ENCODE data around the gene NUPR1. TPM values are rescaled to one million over a fixed set of nuclear protein-coding genes. Genes with fewer than 3 reads are reported as not detected.
"Not testable (repeated sequence)": the region's sequence is repeated elsewhere in the genome, so short reads cannot be mapped to it uniquely, and the experiment has no call there.

Gene NUPR1
- total RNA-seq, 6 experiments from 2014 or later, result 31.9 to 60.3 (median 43.7) TPM

- H3K27me3 Mint-ChIP-seq (ENCODE audit: insufficient read depth), result peaks cover 30% of the 10 kb centered on the region
- H3K36me3 Mint-ChIP-seq (ENCODE audit: low read depth), result no peaks in the 10 kb centered on the region
- H3K4me3 Mint-ChIP-seq, result no peak overlapping the region
- H3K4me1 Mint-ChIP-seq (ENCODE audit: low read depth), result no peaks in the 10 kb centered on the region
- no peaks in the 10 kb centered on the region for H3K9me3 Mint-ChIP-seq
- no peak overlapping the region for H3K27ac Mint-ChIP-seq
- no peak for DNase-seq
- no peak for TF ChIP-seq CTCF (IDR thresholded peaks at IDR 0.05)
These were observed 33.2 kb downstream of the NUPR1 start for GRCh38 chr16:28505489-28506137.

GRCh38 chr16:28504707-28505404 lies 33.9 kb downstream of the NUPR1 start:
- Mint-ChIP-seq H3K4me1 (ENCODE audit: low read depth) (no peaks in the 10 kb centered on the region), H3K9me3 (no peaks in the 10 kb centered on the region), H3K27ac (no peak overlapping the region), H3K27me3 (ENCODE audit: insufficient read depth) (peaks cover 26% of the 10 kb centered on the region), H3K4me3 (no peak overlapping the region), H3K36me3 (ENCODE audit: low read depth) (no peaks in the 10 kb centered on the region)
- no peak for TF ChIP-seq CTCF (IDR thresholded peaks at IDR 0.05)
- no peak for DNase-seq

- no peak for TF ChIP-seq CTCF (IDR thresholded peaks at IDR 0.05)
- Mint-ChIP-seq H3K27me3 (ENCODE audit: insufficient read depth) (peaks cover 26% of the 10 kb centered on the region), H3K9me3 (no peaks in the 10 kb centered on the region), H3K36me3 (ENCODE audit: low read depth) (no peaks in the 10 kb centered on the region), H3K4me3 (no peak overlapping the region), H3K4me1 (ENCODE audit: low read depth) (no peaks in the 10 kb centered on the region), H3K27ac (no peak overlapping the region)
- no peak for DNase-seq
These were observed 35.1 kb downstream of the NUPR1 start for GRCh38 chr16:28503470-28504259.

GRCh38 chr16:28502290-28502689 lies 36.5 kb downstream of the NUPR1 start:
- H3K9me3 Mint-ChIP-seq, result no peaks in the 10 kb centered on the region
- H3K4me1 Mint-ChIP-seq (ENCODE audit: low read depth), result no peaks in the 10 kb centered on the region
- H3K27me3 Mint-ChIP-seq (ENCODE audit: insufficient read depth), result peaks cover 25% of the 10 kb centered on the region
- no peak overlapping the region for H3K4me3 Mint-ChIP-seq
- no peak for DNase-seq
- TF ChIP-seq CTCF (IDR thresholded peaks at IDR 0.05), result no peak
- no peak overlapping the region for H3K27ac Mint-ChIP-seq
- no peaks in the 10 kb centered on the region for H3K36me3 Mint-ChIP-seq (ENCODE audit: low read depth)

- Mint-ChIP-seq H3K4me1 (ENCODE audit: low read depth) (no peaks in the 10 kb centered on the region), H3K36me3 (ENCODE audit: low read depth) (no peaks in the 10 kb centered on the region), H3K27ac (no peak overlapping the region), H3K9me3 (no peaks in the 10 kb centered on the region), H3K27me3 (ENCODE audit: insufficient read depth) (peaks cover 26% of the 10 kb centered on the region), H3K4me3 (no peak overlapping the region)
- no peak for TF ChIP-seq CTCF (IDR thresholded peaks at IDR 0.05)
- DNase-seq, result no peak
These were observed 37.2 kb downstream of the NUPR1 start for GRCh38 chr16:28501258-28502232.

GRCh38 chr16:28500476-28501180 lies 38.1 kb downstream of the NUPR1 start:
- not testable (repeated sequence) for H3K36me3 Mint-ChIP-seq (ENCODE audit: low read depth); H3K27ac Mint-ChIP-seq; H3K4me1 Mint-ChIP-seq (ENCODE audit: low read depth); H3K4me3 Mint-ChIP-seq; H3K9me3 Mint-ChIP-seq; DNase-seq
- H3K27me3 Mint-ChIP-seq (ENCODE audit: insufficient read depth), result peaks cover 20% of the 10 kb centered on the region
